Ovary (tissue), 9 donors: ENCODE measurements around the gene SLC38A10. TPM values are rescaled to one million over a fixed set of nuclear protein-coding genes. Genes with fewer than 3 reads are reported as not detected.

Experiments
- DNase-seq, 5 donors: peaks; one replicate each; pipeline ENCODE4 v3.0.0-alpha.2; 2019 to 2020
- H3K27ac ChIP-seq, 2 donors: fragments of 200-600 bp; one replicate each; pipeline versions ENCODE4 v1.5.1 to v1.8.0; 2019 to 2022
- H3K27me3 ChIP-seq: fragments of 200-600 bp; one replicate; pipeline ENCODE4 v1.8.0; 2022
- H3K36me3 ChIP-seq: fragments of 200-600 bp; sonication (generic); one replicate; pipeline ENCODE4 v1.5.1; 2019
- H3K4me1 ChIP-seq: one replicate; pipeline ENCODE4 v1.8.1; 2013; ENCODE audit warnings: mild to moderate bottlenecking, moderate library complexity; ENCODE audit not compliant: insufficient read depth
- H3K4me3 ChIP-seq: fragments of 200-600 bp; sonication (generic); one replicate; pipeline ENCODE4 v1.5.1; 2017
- H3K9me3 ChIP-seq, 2 donors: fragments of 200-600 bp in 1 of 2; sonication (generic) in 1 of 2; one replicate each; pipeline versions ENCODE4 v1.5.1 to v1.8.1; 2013 to 2019; ENCODE audit warnings: mild to moderate bottlenecking in 1 of 2, moderate library complexity in 1 of 2
- EP300 ChIP-seq: sonication (generic); formaldehyde crosslinking; IDR thresholded peaks from one replicate; pipeline ENCODE4 v1.6.1; 2017; ENCODE audit warnings: antibody characterized with exemption
- POLR2A ChIP-seq: fragments of 450-650 bp; IDR thresholded peaks from one replicate; pipeline ENCODE4 v1.6.1; 2017; ENCODE audit warnings: antibody characterized with exemption, mild to moderate bottlenecking, moderate library complexity
- WGBS, 3 donors: extraction: QIAGEN DNeasy Blood & Tissue Kit in 1 of 3; methylation state at CpG; one replicate each; pipeline versions ENCODE4 v1.1.5 to v1.1.7; 2013 to 2017; 5-methylcytosine and 5-hydroxymethylcytosine counted together
- intact Hi-C, 4 donors: fragments of 100-400 bp; cut with DNase I; formaldehyde crosslinking; loops; one replicate each; pipeline versions ENCODE4 v1.11.0 to v1.15.1; 2022 to 2023
- polyA plus RNA-seq, 2 donors: library from polyadenylated mRNA; stranded (reverse); fragments of 200-250 nt in 1 of 2; fragments of 350-450 nt in 1 of 2; fragmentation: Illumina TruSeq in 1 of 2; extraction: RNeasy Lipid Tissue Mini Kit (QIAGEN cat#74804) in 1 of 2; gene quantifications; one replicate each; pipeline ENCODE4 v1.2.3, GENCODE V29; 2013 to 2014
- total RNA-seq, 7 donors: library from RNA; depleted of rRNA in 2 of 7; stranded (reverse); fragments of >200 nt in 2 of 7; fragmentation: NEBNext Ultra II Directional in 3 of 7; extraction: Animal tissue kit (Norgen Biotek cat#: 25700) in 3 of 7; gene quantifications; one replicate each; pipeline versions ENCODE4 v1.1.0 to v1.2.4, GENCODE V29; 2016 to 2023
- TF ChIP-seq, protein P1 (sequence below), 3 donors: fragments of 450-650 bp in 2 of 3; fragments of 200-600 bp in 1 of 3; IDR thresholded peaks; one replicate each; pipeline versions ENCODE4 v1.5.1 to v1.8.0; 2016 to 2022; ENCODE audit warnings: antibody characterized with exemption in 3 of 3, mild to moderate bottlenecking in 1 of 3
- donor health status: DM: no; HTN: no; CAD: no; lungs with moderate emphysema.
- donor health status: DM: no; HTN: no; CAD: no.
- donor health status: Bipolar disorder and iron deficiency.
- donor health status: DM: yes; HTN: yes; CAD: no.
- donor health status: DM: no; HTN: no; CAD: no.
- donor health status: DM: yes; HTN: yes; CAD: no.

The SLC38A10 gene
- total and polyA plus RNA-seq, 9 donors: 11.5 to 75.7 (median 64.3) TPM

GRCh38 chr17:81248649-81249048 lies 46.5 kb downstream of the SLC38A10 start:
- Histone ChIP-seq H3K36me3 (no peaks in the 10 kb centered on the region), H3K27ac (no peak overlapping the region), H3K9me3 (no peaks in the 10 kb centered on the region), H3K4me1 (no peaks in the 10 kb centered on the region), H3K27me3 (no peaks in the 10 kb centered on the region), H3K4me3 (no peak overlapping the region)
- TF ChIP-seq EP300 (no peak), POLR2A (no peak)
- TF ChIP-seq, protein P1, sequence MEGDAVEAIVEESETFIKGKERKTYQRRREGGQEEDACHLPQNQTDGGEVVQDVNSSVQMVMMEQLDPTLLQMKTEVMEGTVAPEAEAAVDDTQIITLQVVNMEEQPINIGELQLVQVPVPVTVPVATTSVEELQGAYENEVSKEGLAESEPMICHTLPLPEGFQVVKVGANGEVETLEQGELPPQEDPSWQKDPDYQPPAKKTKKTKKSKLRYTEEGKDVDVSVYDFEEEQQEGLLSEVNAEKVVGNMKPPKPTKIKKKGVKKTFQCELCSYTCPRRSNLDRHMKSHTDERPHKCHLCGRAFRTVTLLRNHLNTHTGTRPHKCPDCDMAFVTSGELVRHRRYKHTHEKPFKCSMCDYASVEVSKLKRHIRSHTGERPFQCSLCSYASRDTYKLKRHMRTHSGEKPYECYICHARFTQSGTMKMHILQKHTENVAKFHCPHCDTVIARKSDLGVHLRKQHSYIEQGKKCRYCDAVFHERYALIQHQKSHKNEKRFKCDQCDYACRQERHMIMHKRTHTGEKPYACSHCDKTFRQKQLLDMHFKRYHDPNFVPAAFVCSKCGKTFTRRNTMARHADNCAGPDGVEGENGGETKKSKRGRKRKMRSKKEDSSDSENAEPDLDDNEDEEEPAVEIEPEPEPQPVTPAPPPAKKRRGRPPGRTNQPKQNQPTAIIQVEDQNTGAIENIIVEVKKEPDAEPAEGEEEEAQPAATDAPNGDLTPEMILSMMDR (IDR thresholded peaks at IDR 0.05): no peak
- DNase-seq: no peak
- intact Hi-C loops: no loop called here
- WGBS, 3 donors: 78 to 85% (median 84%) methylated on average over 9 to 16 of the region's 16 CpGs

DNA sequence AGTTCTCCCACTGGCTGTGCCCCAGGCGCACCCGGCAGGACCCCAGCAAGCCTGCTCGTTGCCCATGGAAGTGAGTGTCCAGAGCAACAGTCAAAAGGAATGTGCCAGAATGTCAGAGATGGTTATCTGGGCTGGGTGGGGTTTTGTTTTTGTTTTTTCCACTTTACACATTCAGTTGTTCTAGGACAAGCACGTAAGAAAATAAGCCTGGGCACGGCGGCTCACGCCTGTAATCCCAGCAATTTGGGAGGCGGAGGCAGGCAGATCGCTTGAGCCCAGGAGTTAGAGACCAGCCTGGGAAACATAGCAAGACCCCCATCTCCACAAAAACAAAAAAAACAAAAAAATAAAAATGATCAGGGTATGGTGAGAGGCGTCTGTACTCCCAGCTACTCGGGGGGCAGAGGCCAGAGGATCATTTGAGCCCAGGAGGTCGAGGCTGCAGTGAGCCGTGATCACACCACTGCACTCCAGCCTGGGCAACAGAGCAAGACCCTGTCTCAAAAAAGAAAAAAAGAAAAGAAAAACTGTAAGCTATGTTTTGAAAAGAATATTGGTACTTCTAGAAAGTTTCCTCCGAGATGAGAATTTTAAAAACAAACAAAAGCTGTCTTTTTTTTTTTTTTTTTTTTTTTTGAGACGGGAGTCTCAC lies 47.6 kb downstream of the SLC38A10 start:
- Histone ChIP-seq H3K9me3 (no peaks in the 10 kb centered on the region), H3K36me3 (no peaks in the 10 kb centered on the region), H3K4me1 (no peaks in the 10 kb centered on the region), H3K27ac (no peak overlapping the region), H3K27me3 (no peaks in the 10 kb centered on the region), H3K4me3 (no peak overlapping the region)
- TF ChIP-seq EP300: no peak
- TF ChIP-seq, protein P1 (IDR thresholded peaks at IDR 0.05): no peak
- WGBS, 3 donors: 83 to 91% (median 88%) methylated on average over 15 of the region's 15 CpGs
- intact Hi-C loops: no loop called here
- DNase-seq: no peak

GRCh38 chr17:81246679-81247338 lies 48.3 kb downstream of the SLC38A10 start:
- Histone ChIP-seq H3K27ac (no peak overlapping the region), H3K36me3 (no peaks in the 10 kb centered on the region), H3K4me3 (no peak overlapping the region), H3K27me3 (no peaks in the 10 kb centered on the region), H3K9me3 (no peaks in the 10 kb centered on the region), H3K4me1 (no peaks in the 10 kb centered on the region)
- DNase-seq: no peak
- TF ChIP-seq POLR2A: no peak
- TF ChIP-seq EP300: no peak
- TF ChIP-seq, protein P1 (IDR thresholded peaks at IDR 0.05): no peak
- intact Hi-C loops: no loop called here
- 90 to 93% (median 92%) methylated on average over 28 of the region's 28 CpGs for WGBS, 3 donors

DNA sequence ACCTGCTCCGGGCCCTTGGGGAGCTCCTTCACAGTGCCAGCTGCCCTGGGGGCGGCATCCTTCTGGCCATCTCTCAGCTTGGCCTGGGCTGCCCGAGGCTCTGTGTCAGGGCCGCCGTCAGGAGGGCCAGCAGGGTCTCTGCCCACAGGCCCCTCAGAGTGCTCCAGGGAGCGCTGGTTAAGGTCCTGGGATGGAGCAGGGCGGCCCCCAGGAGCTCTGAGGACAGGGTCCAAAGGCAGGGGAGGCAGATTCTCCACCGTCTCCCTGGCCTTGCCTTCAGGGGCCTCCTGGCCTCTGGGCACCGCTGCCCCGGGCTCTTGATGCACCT lies 48.8 kb downstream of the SLC38A10 start:
- DNase-seq: no peak
- Histone ChIP-seq H3K9me3 (no peaks in the 10 kb centered on the region), H3K4me1 (no peaks in the 10 kb centered on the region), H3K4me3 (no peak overlapping the region), H3K27ac (no peak overlapping the region), H3K36me3 (no peaks in the 10 kb centered on the region), H3K27me3 (no peaks in the 10 kb centered on the region)
- TF ChIP-seq EP300 (no peak), POLR2A (no peak)
- TF ChIP-seq, protein P1 (IDR thresholded peaks at IDR 0.05): no peak
- intact Hi-C loops: no loop called here
- 87 to 92% (median 88%) methylated on average over 10 of the region's 10 CpGs for WGBS, 3 donors
